Measurements from ENCODE around the gene CCND2.

- no peak; the same call in 1 of the 2 replicates for TF ChIP-seq CTCF (IDR thresholded peaks at IDR 0.05; ENCODE audit: low read depth, low read length)
- TF ChIP-seq EZH2phosphoT487 (IDR thresholded peaks at IDR 0.05; ENCODE audit: low read depth) = no peak
Observed at GRCh38 chr12:4277205-4277543, 3.6 kb downstream of the CCND2 start.

Measured in OCI-LY3 (cell line).